Cerebellar cortex (tissue), 1 donor: ENCODE measurements around the gene ADGRL3.
"Not testable (repeated sequence)": the region's sequence is repeated elsewhere in the genome, so short reads cannot be mapped to it uniquely, and the experiment has no call there.

Source experiments
- DNase-seq: peaks from one replicate; pipeline ENCODE4 v3.0.0-alpha.2; 2015; ENCODE audit warnings: low spot score

The ADGRL3 gene

GRCh38 chr4:61756937-61757336 lies 556.8 kb downstream of the ADGRL3 start:
- DNase-seq, result not testable (repeated sequence)

- not testable (repeated sequence) for DNase-seq
Observed at GRCh38 chr4:61757983-61758382, 557.9 kb downstream of the ADGRL3 start.

GRCh38 chr4:61758596-61758995 lies 558.5 kb downstream of the ADGRL3 start:
- DNase-seq, result not testable (repeated sequence)

GRCh38 chr4:61759245-61759644 lies 559.1 kb downstream of the ADGRL3 start:
- DNase-seq, result not testable (repeated sequence)

- not testable (repeated sequence) for DNase-seq
Observed at GRCh38 chr4:61759885-61760284, 559.8 kb downstream of the ADGRL3 start.

GRCh38 chr4:61760820-61761219 lies 560.7 kb downstream of the ADGRL3 start:
- DNase-seq, result no peak

- no peak for DNase-seq
Observed at GRCh38 chr4:61762722-61763627, 562.8 kb downstream of the ADGRL3 start.

- no peak for DNase-seq
Observed at GRCh38 chr4:61763682-61764081, 563.6 kb downstream of the ADGRL3 start.

GRCh38 chr4:61764090-61764489 lies 564.0 kb downstream of the ADGRL3 start:
- not testable (repeated sequence) for DNase-seq

- DNase-seq, result not testable (repeated sequence)
Observed at GRCh38 chr4:61769444-61770167, 569.5 kb downstream of the ADGRL3 start.

GRCh38 chr4:61770456-61770855 lies 570.3 kb downstream of the ADGRL3 start:
- no peak for DNase-seq

- DNase-seq, result no peak
Observed at GRCh38 chr4:61771056-61771455, 570.9 kb downstream of the ADGRL3 start.

- DNase-seq, result no peak
Observed at GRCh38 chr4:61772126-61772525, 572.0 kb downstream of the ADGRL3 start.

- DNase-seq, result no peak
Observed at GRCh38 chr4:61773655-61774245, 573.6 kb downstream of the ADGRL3 start.

- no peak for DNase-seq
Observed at GRCh38 chr4:61782133-61782532, 582.0 kb downstream of the ADGRL3 start.

- DNase-seq, result no peak
Observed at GRCh38 chr4:61783050-61783449, 582.9 kb downstream of the ADGRL3 start.

- DNase-seq, result peak; percentile 70
Observed at GRCh38 chr4:61785761-61786160, 585.6 kb downstream of the ADGRL3 start.

GRCh38 chr4:61786211-61786610 lies 586.1 kb downstream of the ADGRL3 start:
- peak; percentile 92 for DNase-seq

- no peak for DNase-seq
Observed at GRCh38 chr4:61795998-61796397, 595.9 kb downstream of the ADGRL3 start.

GRCh38 chr4:61799794-61800193 lies 599.7 kb downstream of the ADGRL3 start:
- no peak for DNase-seq

GRCh38 chr4:61805227-61805626 lies 605.1 kb downstream of the ADGRL3 start:
- DNase-seq, result no peak

GRCh38 chr4:61805979-61806378 lies 605.9 kb downstream of the ADGRL3 start:
- no peak for DNase-seq

GRCh38 chr4:61812171-61812570 lies 612.0 kb downstream of the ADGRL3 start:
- no peak for DNase-seq
